Small intestine (tissue), 7 donors: ENCODE results near the gene SCP2D1. TPM values are rescaled to one million over a fixed set of nuclear protein-coding genes. Genes with fewer than 3 reads are reported as not detected.
"Not testable (repeated sequence)": the region's sequence is repeated elsewhere in the genome, so short reads cannot be mapped to it uniquely, and the experiment has no call there.

Source experiments
- DNase-seq, 2 donors: peaks; one replicate each; pipeline versions ENCODE4 v3.0.0 to v3.0.0-alpha.2; 2013
- FAIRE-seq: peaks from 2 replicates; lab custom pipeline; 2012; peaks lifted over from hg19 to GRCh38; lab: Jason Lieb, UNC
- H3K27ac ChIP-seq, 3 donors: one replicate each; pipeline ENCODE4 v1.5.1; 2013; ENCODE audit warnings: low read length in 2 of 3, mild to moderate bottlenecking in 2 of 3, control low read depth in 1 of 3, inconsistent platforms in 1 of 3, low read depth in 1 of 3, moderate library complexity in 1 of 3
- H3K27me3 ChIP-seq, 3 donors: one replicate each; pipeline ENCODE4 v1.6.1; 2013; ENCODE audit warnings: low read length in 3 of 3, inconsistent platforms in 1 of 3; ENCODE audit not compliant: control insufficient read depth in 3 of 3, insufficient read depth in 3 of 3
- H3K36me3 ChIP-seq, 3 donors: one replicate each; pipeline ENCODE4 v1.6.1; 2013; ENCODE audit warnings: low read length in 3 of 3, inconsistent platforms in 1 of 3, low read depth in 1 of 3, mild to moderate bottlenecking in 1 of 3, moderate library complexity in 1 of 3; ENCODE audit not compliant: control insufficient read depth in 3 of 3, insufficient read depth in 2 of 3
- H3K4me1 ChIP-seq, 3 donors: one replicate each; pipeline ENCODE4 v1.6.1; 2013; ENCODE audit warnings: low read length in 2 of 3, inconsistent platforms in 1 of 3, low read depth in 1 of 3, mild to moderate bottlenecking in 1 of 3, moderate library complexity in 1 of 3; ENCODE audit not compliant: control insufficient read depth in 3 of 3, insufficient read depth in 2 of 3
- H3K4me3 ChIP-seq, 3 donors: one replicate each; pipeline ENCODE4 v1.5.1; 2013; ENCODE audit warnings: low read length in 3 of 3, control low read depth in 1 of 3, inconsistent platforms in 1 of 3, low read depth in 1 of 3, mild to moderate bottlenecking in 1 of 3, moderate library complexity in 1 of 3
- H3K9me3 ChIP-seq, 2 donors: one replicate each; pipeline ENCODE4 v1.6.1; 2013; ENCODE audit warnings: low read depth in 1 of 2, low read length in 1 of 2; ENCODE audit not compliant: control insufficient read depth in 2 of 2, insufficient read depth in 1 of 2
- WGBS, 3 donors: extraction: QIAGEN DNeasy Blood & Tissue Kit; methylation state at CpG; one replicate each; pipeline ENCODE4 v1.1.7; 2013; 5-methylcytosine and 5-hydroxymethylcytosine counted together
- polyA plus RNA-seq, 4 donors: library from polyadenylated mRNA; stranded (reverse) in 3 of 4; unstranded in 1 of 4; fragments of 200-250 nt in 3 of 4; fragments of 120-200 nt in 1 of 4; gene quantifications; one replicate each; pipeline versions ENCODE4 v1.2.1 to v1.2.3, GENCODE V29; 2013
- donor health status: healthy with polysubstance abuse.
- donor health status: control.
- donor health status: control.
- donor health status: Bipolar disorder and iron deficiency.
- donor health status: healthy.

SCP2D1 gene
- polyA plus RNA-seq, 4 donors, result not detected

DNA sequence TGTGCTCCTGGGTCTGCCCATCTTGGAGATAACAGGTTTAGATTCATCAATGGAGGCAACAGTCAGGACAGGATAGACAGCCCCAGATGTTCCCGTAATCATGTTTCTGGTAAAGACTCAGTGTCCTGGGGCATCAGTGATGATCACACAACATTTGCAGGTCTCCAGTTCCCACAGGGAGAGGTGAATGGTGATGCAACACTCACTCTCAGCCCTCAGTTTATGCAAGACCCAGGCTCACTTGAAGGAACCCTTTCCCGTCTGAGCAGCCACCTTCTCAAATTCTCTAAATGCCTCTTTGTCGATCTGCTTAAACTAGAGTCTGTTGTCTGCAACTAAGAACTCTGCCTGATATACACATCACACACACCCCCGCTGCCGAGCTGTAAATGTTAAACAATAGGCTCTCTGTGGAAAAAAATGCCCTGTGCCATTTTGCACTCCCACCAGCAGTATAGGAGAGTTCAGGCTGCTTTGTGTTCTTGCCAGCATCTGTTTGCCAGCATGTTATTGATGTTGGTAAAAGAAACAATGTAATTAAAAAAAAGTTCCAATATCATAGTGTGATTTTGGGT lies 30.1 kb upstream of the SCP2D1 start:
- FAIRE-seq (no peak), DNase-seq (no peak)
- WGBS, 3 donors, result 79 to 80% (median 79%) methylated on average over 5 of the region's 5 CpGs
- H3K4me1 ChIP-seq, result no peaks in the 10 kb centered on the region
- H3K27ac ChIP-seq, result no peak overlapping the region
- H3K9me3 ChIP-seq, result peaks cover 0 to 3% of the 10 kb centered on the region in 2 donors
- H3K27me3 ChIP-seq, result peaks cover 0 to 3% (median 0%) of the 10 kb centered on the region in 3 donors
- no peak overlapping the region for H3K4me3 ChIP-seq
- no peaks in the 10 kb centered on the region for H3K36me3 ChIP-seq

- not testable (repeated sequence) for H3K4me3 ChIP-seq, H3K27ac ChIP-seq, H3K9me3 ChIP-seq, H3K27me3 ChIP-seq, DNase-seq, H3K36me3 ChIP-seq, FAIRE-seq, H3K4me1 ChIP-seq
- 74 to 87% (median 74%) methylated on average over 2 of the region's 2 CpGs for WGBS, 3 donors
Observed at GRCh38 chr20:18787046-18787445, 26.5 kb upstream of the SCP2D1 start.

DNA sequence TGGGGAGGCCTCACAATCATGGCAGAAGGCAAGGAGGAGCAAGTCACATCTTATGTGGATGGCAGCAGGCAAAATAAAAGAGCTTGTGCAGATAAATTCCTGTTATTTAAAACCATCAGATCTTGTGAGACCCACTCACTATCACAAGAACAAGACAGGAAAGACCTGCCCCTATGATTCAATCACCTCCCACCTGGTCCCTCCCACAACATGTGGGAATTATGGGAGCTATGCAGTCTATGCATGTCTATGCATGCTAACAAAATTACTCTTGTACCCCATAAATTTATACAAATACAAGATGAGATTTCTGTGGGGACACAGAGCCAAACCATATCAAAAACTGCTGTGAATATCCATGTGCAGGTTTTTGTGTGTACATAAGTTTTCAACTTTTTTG lies 25.6 kb upstream of the SCP2D1 start:
- H3K27ac ChIP-seq, result no peak overlapping the region
- H3K27me3 ChIP-seq, result peaks cover 0 to 4% (median 4%) of the 10 kb centered on the region in 3 donors
- FAIRE-seq, result no peak
- H3K4me3 ChIP-seq, result no peak overlapping the region
- no peak for DNase-seq
- no peaks in the 10 kb centered on the region for H3K4me1 ChIP-seq
- peaks cover 0 to 3% of the 10 kb centered on the region in 2 donors for H3K9me3 ChIP-seq
- no peaks in the 10 kb centered on the region for H3K36me3 ChIP-seq

DNA sequence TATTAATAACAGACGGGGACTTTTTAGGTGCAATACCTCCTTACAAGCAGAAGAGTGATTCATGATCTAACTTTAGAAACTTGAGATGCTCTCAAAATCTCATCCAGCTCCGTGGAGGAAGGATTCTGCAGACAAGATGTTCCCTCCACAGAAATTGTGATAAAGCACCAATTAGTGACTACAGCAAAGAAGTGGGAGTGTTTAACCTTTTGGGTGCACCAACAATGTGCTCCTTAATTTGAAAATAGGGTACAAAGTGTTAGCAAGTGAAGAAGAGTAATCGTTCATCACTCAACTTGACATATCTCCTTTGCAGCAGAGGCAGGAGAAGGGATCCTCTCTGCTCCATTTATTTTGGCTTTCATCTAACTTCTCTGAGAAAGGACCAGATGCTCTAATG lies 22.8 kb upstream of the SCP2D1 start:
- peaks cover 0 to 5% (median 3%) of the 10 kb centered on the region in 3 donors for H3K4me1 ChIP-seq
- no peak overlapping the region for H3K27ac ChIP-seq
- H3K4me3 ChIP-seq, result no peak overlapping the region
- WGBS, 3 donors, result 67 to 72% (median 69%) methylated on average over 3 of the region's 3 CpGs
- peaks cover 0 to 4% (median 4%) of the 10 kb centered on the region in 3 donors for H3K27me3 ChIP-seq
- H3K36me3 ChIP-seq, result no peaks in the 10 kb centered on the region
- DNase-seq (no peak), FAIRE-seq (no peak)
- H3K9me3 ChIP-seq, result peaks cover 0 to 6% of the 10 kb centered on the region in 2 donors

DNA sequence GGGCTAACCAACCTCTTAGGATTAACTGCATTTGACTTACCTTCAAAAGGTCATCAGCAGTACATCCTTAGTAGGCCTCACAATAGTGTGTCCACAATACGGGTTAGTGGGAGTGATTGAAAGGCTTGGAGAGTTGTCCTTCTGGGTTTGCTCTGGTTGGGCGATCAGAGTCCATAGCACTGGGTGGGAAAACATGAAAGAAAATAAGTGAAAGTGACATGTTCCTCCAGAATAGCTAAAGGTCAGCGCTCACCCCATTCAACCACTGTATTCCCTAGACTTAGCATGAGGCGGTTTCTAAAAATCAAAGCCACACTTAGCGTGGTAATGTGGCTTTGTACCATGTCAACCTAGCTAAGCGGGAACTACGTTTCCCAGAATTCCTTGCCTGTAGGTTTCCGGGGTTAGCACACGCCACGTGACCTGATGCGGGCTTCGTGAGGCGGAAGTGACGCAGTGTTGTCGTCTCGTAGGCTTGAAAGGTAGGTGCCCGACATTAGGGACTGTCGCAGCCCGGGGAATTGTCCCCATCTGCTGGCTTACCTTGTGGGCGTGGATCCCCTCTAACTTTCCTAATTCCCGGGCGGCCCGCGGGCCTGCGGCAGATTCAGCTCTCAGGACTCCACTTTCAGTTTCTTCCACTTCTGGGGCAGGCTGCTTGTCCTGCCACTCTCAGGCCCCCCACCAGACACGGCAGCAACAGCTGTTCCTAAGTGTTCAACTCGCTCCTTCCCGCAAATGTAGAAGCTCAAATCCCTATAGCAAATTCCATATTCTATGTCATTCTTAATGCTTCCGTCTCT lies 19.8 kb upstream of the SCP2D1 start:
- peak overlapping the region; percentile 53 to 82 (median 70) for H3K4me3 ChIP-seq
- H3K36me3 ChIP-seq, result no peaks in the 10 kb centered on the region
- H3K27ac ChIP-seq, result peak overlapping the region; percentile 83 to 94 (median 84)
- DNase-seq (peak; percentile 96), FAIRE-seq (peak; percentile 5)
- H3K9me3 ChIP-seq, result peaks cover 0 to 6% of the 10 kb centered on the region in 2 donors
- peaks cover 0 to 5% (median 3%) of the 10 kb centered on the region in 3 donors for H3K4me1 ChIP-seq
- peaks cover 0 to 4% (median 1%) of the 10 kb centered on the region in 3 donors for H3K27me3 ChIP-seq
- 4 to 7% (median 5%) methylated on average over 29 of the region's 29 CpGs for WGBS, 3 donors

- H3K4me3 ChIP-seq, result peak overlapping the region; percentile 53 to 82 (median 70)
- DNase-seq (no peak), FAIRE-seq (no peak)
- H3K36me3 ChIP-seq, result no peaks in the 10 kb centered on the region
- H3K9me3 ChIP-seq, result peaks cover 0 to 6% of the 10 kb centered on the region in 2 donors
- peaks cover 0 to 4% (median 0%) of the 10 kb centered on the region in 3 donors for H3K27me3 ChIP-seq
- H3K27ac ChIP-seq, result peak overlapping the region in 2 of 3 donors; percentile 83 to 94
- WGBS, 3 donors, result 51 to 70% (median 56%) methylated on average over 3 of the region's 3 CpGs
- peaks cover 0 to 5% (median 3%) of the 10 kb centered on the region in 3 donors for H3K4me1 ChIP-seq
Observed at GRCh38 chr20:18794428-18794787, 19.2 kb upstream of the SCP2D1 start.

GRCh38 chr20:18795366-18795765 lies 18.2 kb upstream of the SCP2D1 start:
- peaks cover 0 to 5% (median 3%) of the 10 kb centered on the region in 3 donors for H3K4me1 ChIP-seq
- H3K36me3 ChIP-seq, result no peaks in the 10 kb centered on the region
- WGBS, 3 donors, result 78 to 94% (median 92%) methylated on average over 4 of the region's 4 CpGs
- H3K9me3 ChIP-seq, result peaks cover 0 to 6% of the 10 kb centered on the region in 2 donors
- no peak overlapping the region for H3K4me3 ChIP-seq
- FAIRE-seq, result no peak
- H3K27ac ChIP-seq, result no peak overlapping the region
- peaks cover 0 to 4% (median 0%) of the 10 kb centered on the region in 3 donors for H3K27me3 ChIP-seq
- DNase-seq, result no peak

DNA sequence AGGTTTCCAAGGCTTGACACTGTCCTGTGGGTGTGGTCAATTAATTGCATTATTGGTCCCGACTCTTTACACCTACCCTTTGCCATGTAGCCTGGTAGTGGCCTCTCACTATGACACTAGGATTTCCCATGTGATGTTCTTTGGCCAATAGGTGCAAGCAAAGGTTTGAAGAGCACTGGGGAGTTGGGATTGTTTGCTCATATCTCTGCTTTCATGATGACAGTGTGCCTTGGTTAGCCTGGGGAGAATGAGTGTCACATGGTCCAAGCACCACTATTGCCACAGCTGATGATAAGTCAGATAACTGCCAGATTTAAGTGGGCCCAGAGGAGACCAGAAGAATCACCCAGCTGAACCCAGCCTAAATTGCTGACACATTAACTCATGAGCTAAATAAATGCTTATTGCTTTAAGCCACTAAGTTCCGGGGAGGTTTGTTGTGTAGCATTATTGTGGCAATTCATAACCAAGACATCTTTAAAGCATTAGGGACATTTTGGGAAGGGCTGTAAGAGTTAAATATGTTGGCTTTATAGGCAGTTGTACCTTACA lies 17.2 kb upstream of the SCP2D1 start:
- Histone ChIP-seq H3K4me3 (no peak overlapping the region), H3K36me3 (no peaks in the 10 kb centered on the region), H3K27me3 (no peaks in the 10 kb centered on the region), H3K4me1 (peaks cover 0 to 5% (median 3%) of the 10 kb centered on the region in 3 donors), H3K27ac (no peak overlapping the region), H3K9me3 (peaks cover 0 to 6% of the 10 kb centered on the region in 2 donors)
- 69 to 85% (median 83%) methylated on average over 2 of the region's 2 CpGs for WGBS, 3 donors
- DNase-seq, result no peak
- FAIRE-seq, result no peak
